ENCODE results near the gene MSRB1. TPM values are rescaled to one million over a fixed set of nuclear protein-coding genes. Genes with fewer than 3 reads are reported as not detected.
A peak's percentile ranks its signal among the peaks of the same experiment; 100 is the strongest.

MSRB1 gene
- total and polyA plus RNA-seq, 2 of the 8 experiments (the other 6 are each of a cell fraction or from before 2014, with no cell fraction given), result 28.2 to 51.4 TPM

DNA sequence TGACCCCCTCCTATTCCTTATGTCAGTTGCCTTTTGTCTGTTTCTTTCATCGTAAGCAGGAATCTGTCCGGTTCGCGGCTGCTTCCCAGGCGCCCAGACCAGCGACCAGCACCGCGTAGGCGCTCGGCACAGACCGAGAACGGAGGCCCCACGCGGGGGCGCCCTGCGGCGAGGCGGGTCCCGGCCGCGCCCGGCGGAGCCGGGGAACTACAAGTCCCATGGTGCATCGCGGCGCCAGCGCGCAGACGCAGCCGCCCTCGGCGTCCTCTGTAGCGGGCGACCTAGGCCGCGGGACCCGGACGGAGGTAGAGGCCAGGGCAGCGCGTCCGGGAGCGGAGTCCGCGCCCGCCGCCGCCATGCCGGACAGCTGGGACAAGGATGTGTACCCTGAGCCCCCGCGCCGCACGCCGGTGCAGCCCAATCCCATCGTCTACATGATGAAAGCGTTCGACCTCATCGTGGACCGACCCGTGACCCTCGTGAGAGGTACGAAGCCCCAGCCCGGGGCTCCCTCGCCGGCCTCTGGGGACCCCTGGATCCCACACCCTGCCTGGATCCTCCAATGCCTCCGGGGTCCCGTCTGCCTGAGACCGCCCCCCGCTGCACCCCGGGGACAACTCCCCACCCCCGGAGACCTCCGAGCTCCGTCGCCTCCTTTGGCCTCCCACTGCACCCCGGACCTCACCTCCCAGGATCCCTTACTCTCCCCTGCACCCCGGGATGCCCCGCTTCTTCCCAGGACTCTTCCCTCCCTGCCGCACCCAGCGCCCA, 16.5 kb upstream of the MSRB1 start, which contains the start of gene NDUFB10:
Gene NDUFB10 (plus strand): TSS at position 270 of the 771 bp plus-strand sequence. CDS start 87 bp downstream, at position 357.
- FAIRE-seq (no peak), DNase-seq (ENCODE audit: low read depth in 1 of 2, low spot score in 2 of 2) (peak; percentile 76 to 96)
- Histone ChIP-seq H3K36me3 (ENCODE audit: control insufficient read depth in 2 of 4, insufficient read depth in 4 of 4, low read length in 3 of 4) (peaks cover 17 to 34% (median 28%) of the 10 kb centered on the region in 4 experiments), H3K27ac (ENCODE audit: low read depth, low read length) (peak within 1 kb of the TSS; percentile 55), H4K20me1 (replicated peaks in 1 of 2; ENCODE audit: control insufficient read depth in 1 of 2, insufficient read depth in 2 of 2, low read length in 2 of 2) (peaks cover 10 to 17% of the 10 kb centered on the region in 2 experiments), H3K27me3 (replicated peaks in 1 of 4; ENCODE audit: control insufficient read depth in 3 of 4, extremely low read depth in 1 of 4, insufficient read depth in 3 of 4, low read length in 3 of 4) (peaks cover 0 to 2% (median 0%) of the 10 kb centered on the region in 4 experiments; a peak in 3 of 7 replicates), H3K9ac (replicated peaks in 1 of 4; ENCODE audit: extremely low read depth in 1 of 4, low read depth in 3 of 4, low read length in 3 of 4) (peak within 1 kb of the TSS; percentile 70 to 87 (median 86)), H3K23me2 (ENCODE audit: low read depth, low read length) (peaks cover 14% of the 10 kb centered on the region), H4K8ac (ENCODE audit: extremely low read depth, insufficient read depth, low read length) (peak within 1 kb of the TSS; percentile 16; the same call in 1 of the 2 replicates), H2BK15ac (ENCODE audit: low read length) (peak within 1 kb of the TSS; percentile 72; the same call in 1 of the 2 replicates), H3K4me1 (replicated peaks in 1 of 4; ENCODE audit: control insufficient read depth in 3 of 4, insufficient read depth in 4 of 4, low read length in 3 of 4) (peaks cover 0 to 16% (median under 1%) of the 10 kb centered on the region in 4 experiments; a peak in 4 of 7 replicates), H3K79me1 (ENCODE audit: low read depth, low read length) (peaks cover 4% of the 10 kb centered on the region), H4K91ac (replicated peaks; ENCODE audit: insufficient read length, low read length) (peak within 1 kb of the TSS; percentile 76), H2AFZ (ENCODE audit: low read length) (peak within 1 kb of the TSS; percentile 31; the same call in 1 of the 2 replicates), H2BK12ac (ENCODE audit: low read depth, low read length) (peak within 1 kb of the TSS; percentile 50; the same call in 1 of the 2 replicates), H2BK120ac (replicated peaks; ENCODE audit: low read depth, low read length) (no peak within 1 kb of the TSS), H4K5ac (ENCODE audit: insufficient read length, low read depth, low read length) (peak within 1 kb of the TSS; percentile 96), H3K4me3 (ENCODE audit: extremely low read depth in 1 of 4, insufficient read depth in 2 of 4, low read depth in 3 of 4, low read length in 4 of 4) (peak within 1 kb of the TSS; percentile 78 to 93 (median 86)), H3K18ac (ENCODE audit: extremely low read depth, low read length) (peak within 1 kb of the TSS; percentile 98), H3K4me2 (ENCODE audit: insufficient read depth in 1 of 2, low read depth in 2 of 2, low read length in 2 of 2) (peak within 1 kb of the TSS; percentile 62 to 99), H2BK5ac (ENCODE audit: low read depth, low read length) (peak within 1 kb of the TSS; percentile 73; the same call in 1 of the 2 replicates), H3K9me3 (ENCODE audit: insufficient read depth in 2 of 2, low read depth in 1 of 2, low read length in 1 of 2) (no peaks in the 10 kb centered on the region), H2AK5ac (ENCODE audit: low read depth, low read length) (0 out of 2 replicates have a peak within 1 kb of the TSS, but pooled peaks have one; percentile 10), H3K56ac (replicated peaks; ENCODE audit: insufficient read length, low read depth, low read length) (peak within 1 kb of the TSS; percentile 95), H3K14ac (ENCODE audit: insufficient read length) (no peak within 1 kb of the TSS), H3K79me2 (ENCODE audit: control insufficient read depth in 1 of 2, insufficient read depth in 2 of 2, low read length in 2 of 2) (peaks cover 10 to 27% of the 10 kb centered on the region in 2 experiments), H3K4ac (replicated peaks; ENCODE audit: insufficient read length, low read depth, low read length) (peak within 1 kb of the TSS; percentile 76), H2BK20ac (ENCODE audit: low read length) (no peak within 1 kb of the TSS), H3K23ac (ENCODE audit: insufficient read length) (no peak within 1 kb of the TSS)
- POLR2A ChIA-PET (ENCODE audit: partially characterized antibody), result interaction anchor here (0.7 to 19.8 kb wide), 10 partner anchors 6 to 195 kb away, joined by 3 to 736 read pairs (median 10); partner anchors contain the start of genes FAHD1, GFER, HAGH and MSRB1
- CTCF ChIA-PET (ENCODE audit: partially characterized antibody), result interaction anchor here (1.3 to 2.2 kb wide), 4 partner anchors 11 to 93 kb away, joined by 3 to 8 read pairs (median 6); partner anchors contain the start of gene TBL3
- 2% methylated on average over 49 of the region's 79 CpGs; no CpG with 5 or more reads in 1 of the 2 experiments for WGBS, 2 experiments (ENCODE audit: extremely low coverage in 1 of 2, insufficient coverage in 1 of 2, insufficient read length in 1 of 2, insufficient replicate concordance in 2 of 2, low coverage in 1 of 2, low lambda C conversion rate in 2 of 2, missing lambda C conversion rate in 1 of 2)
- TF ChIP-seq BACH1 (IDR thresholded peaks at IDR 0.05; ENCODE audit: low read length) (no peak), GTF2F1 (IDR thresholded peaks at IDR 0.05; ENCODE audit: borderline replicate concordance, low read depth, low read length) (no peak), GABPA (IDR thresholded peaks at IDR 0.05; ENCODE audit: borderline replicate concordance, insufficient read depth, low read length) (peak; percentile 50; the same call in 1 of the 2 replicates), KDM5A (IDR thresholded peaks at IDR 0.05; ENCODE audit: low read length) (no peak), SRF (IDR thresholded peaks at IDR 0.05; ENCODE audit: low read depth, low read length) (no peak), TBP (IDR thresholded peaks at IDR 0.05; ENCODE audit: low read depth, low read length) (peak; percentile 72; the same call in 1 of the 2 replicates), EGR1 (IDR thresholded peaks at IDR 0.05; ENCODE audit: borderline replicate concordance, low read depth, low read length) (0 out of 2 replicates have a peak, but pooled peaks have one; percentile 18), CBX8 (IDR thresholded peaks at IDR 0.05; ENCODE audit: borderline replicate concordance, low read depth, low read length) (no peak)
- TF ChIP-seq, protein P1, sequence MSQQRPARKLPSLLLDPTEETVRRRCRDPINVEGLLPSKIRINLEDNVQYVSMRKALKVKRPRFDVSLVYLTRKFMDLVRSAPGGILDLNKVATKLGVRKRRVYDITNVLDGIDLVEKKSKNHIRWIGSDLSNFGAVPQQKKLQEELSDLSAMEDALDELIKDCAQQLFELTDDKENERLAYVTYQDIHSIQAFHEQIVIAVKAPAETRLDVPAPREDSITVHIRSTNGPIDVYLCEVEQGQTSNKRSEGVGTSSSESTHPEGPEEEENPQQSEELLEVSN (IDR thresholded peaks at IDR 0.05), result 0 out of 2 replicates have a peak, but pooled peaks have one; percentile 16
- TF ChIP-seq, protein P2, sequence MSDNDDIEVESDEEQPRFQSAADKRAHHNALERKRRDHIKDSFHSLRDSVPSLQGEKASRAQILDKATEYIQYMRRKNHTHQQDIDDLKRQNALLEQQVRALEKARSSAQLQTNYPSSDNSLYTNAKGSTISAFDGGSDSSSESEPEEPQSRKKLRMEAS (IDR thresholded peaks at IDR 0.05), result peak; percentile 58

All from H1 (cell line).